Neural cell (in vitro differentiated cells): Measurements from ENCODE around the gene LIF. TPM values are rescaled to one million over a fixed set of nuclear protein-coding genes. Genes with fewer than 3 reads are reported as not detected.

Experiments
- H2AFZ ChIP-seq: fragments of 200-600, 300-800 bp; sonication (generic), shearing (Covaris generic); 2 replicates; pipeline ENCODE4 v1.6.0; 2014; ENCODE audit warnings: low read depth, mild to moderate bottlenecking, antibody characterized with exemption, low read length, moderate library complexity
- H3F3A ChIP-seq: fragments of 200-600 bp; shearing (Covaris generic); 2 replicates; pipeline ENCODE4 v1.6.1; 2016; ENCODE audit warnings: mild to moderate bottlenecking, moderate library complexity, mixed read lengths, antibody characterized with exemption, low read length; ENCODE audit not compliant: insufficient read depth, poor library complexity, severe bottlenecking
- H3K27ac ChIP-seq: fragments of 200-600, 300-800 bp; sonication (generic), shearing (Covaris generic); 2 replicates; pipeline ENCODE4 v1.5.1; 2014; ENCODE audit warnings: mild to moderate bottlenecking, low read length, moderate library complexity
- H3K27me3 ChIP-seq: fragments of 300-800, 200-600 bp; sonication (generic), shearing (Covaris generic); 2 replicates; pipeline ENCODE4 v1.6.0; 2014; ENCODE audit warnings: mild to moderate bottlenecking, low read depth, low read length, moderate library complexity; ENCODE audit not compliant: insufficient read depth
- H3K36me3 ChIP-seq: fragments of 300-800, 200-600 bp; sonication (generic), shearing (Covaris generic); 2 replicates; pipeline ENCODE4 v1.5.1; 2014; ENCODE audit warnings: mild to moderate bottlenecking, antibody characterized with exemption, low read length, moderate library complexity; ENCODE audit not compliant: insufficient read depth
- H3K4me2 ChIP-seq: fragments of 300-800, 200-600 bp; sonication (generic), shearing (Covaris generic); 2 replicates; pipeline ENCODE4 v1.6.0; 2014; ENCODE audit warnings: mild to moderate bottlenecking, low read length
- H3K4me3 ChIP-seq: fragments of 300-800, 200-600 bp; sonication (generic), shearing (Covaris generic); 2 replicates; pipeline ENCODE4 v1.5.1; 2014; ENCODE audit warnings: mild to moderate bottlenecking, low read length, moderate library complexity
- H3K79me2 ChIP-seq: fragments of 200-600 bp; shearing (Covaris generic); replicated peaks from 2 replicates; pipeline ENCODE4 v1.6.0; 2014; ENCODE audit warnings: mild to moderate bottlenecking, low read length, moderate library complexity; ENCODE audit not compliant: insufficient read depth
- H3K9ac ChIP-seq: fragments of 300-800, 200-600 bp; sonication (generic), shearing (Covaris generic); 2 replicates; pipeline ENCODE4 v1.6.1; 2016; ENCODE audit warnings: mild to moderate bottlenecking, low read length, mixed read lengths
- H3K9me2 ChIP-seq: fragments of 200-600 bp; shearing (Covaris generic); 2 replicates; pipeline ENCODE4 v1.6.1; 2016; ENCODE audit warnings: mild to moderate bottlenecking, low read length, mixed read lengths; ENCODE audit not compliant: insufficient read depth
- H3K9me3 ChIP-seq: fragments of 200-600, 300-800 bp; sonication (generic), shearing (Covaris generic); 2 replicates; pipeline ENCODE4 v1.6.1; 2016; ENCODE audit warnings: mild to moderate bottlenecking, mixed run types, low read length, moderate library complexity, mixed read lengths
- H4K20me1 ChIP-seq: fragments of 200-600 bp; shearing (Covaris generic); 2 replicates; pipeline ENCODE4 v1.6.1; 2016; ENCODE audit warnings: mild to moderate bottlenecking, mixed run types; ENCODE audit not compliant: insufficient read depth
- CTCF ChIP-seq: fragments of 450-650 bp; IDR thresholded peaks from 2 replicates; pipeline ENCODE4 v1.5.1; 2014; ENCODE audit warnings: antibody characterized with exemption, mild to moderate bottlenecking, moderate library complexity; ENCODE audit not compliant: poor library complexity, severe bottlenecking
- EP300 ChIP-seq: fragments of 450-650 bp; conservative IDR thresholded peaks from 2 replicates; pipeline ENCODE4 v1.6.1; 2014; ENCODE audit warnings: antibody characterized with exemption, mild to moderate bottlenecking, moderate library complexity; ENCODE audit not compliant: poor library complexity, severe bottlenecking
- EZH2 ChIP-seq: fragments of 200-600, 300-800 bp; shearing (Covaris generic), sonication (generic); IDR thresholded peaks from 2 replicates; pipeline ENCODE4 v1.6.1; 2014; ENCODE audit warnings: antibody characterized with exemption, low read length, borderline replicate concordance, mild to moderate bottlenecking; ENCODE audit not compliant: insufficient read depth, poor library complexity, severe bottlenecking
- MXI1 ChIP-seq: fragments of 450-650 bp; conservative IDR thresholded peaks from 2 replicates; pipeline ENCODE4 v1.6.1; 2014; ENCODE audit warnings: antibody characterized with exemption, mild to moderate bottlenecking; ENCODE audit not compliant: poor library complexity, severe bottlenecking
- POLR2AphosphoS5 ChIP-seq: IDR thresholded peaks from 2 replicates; pipeline ENCODE4 v1.6.1; 2012
- RAD21 ChIP-seq: fragments of 450-650 bp; conservative IDR thresholded peaks from 2 replicates; pipeline ENCODE4 v1.6.1; 2014; ENCODE audit warnings: antibody characterized with exemption, mild to moderate bottlenecking, moderate library complexity
- REST ChIP-seq: IDR thresholded peaks from 2 replicates; pipeline ENCODE4 v1.6.1; 2012; ENCODE audit warnings: borderline replicate concordance
- SMC3 ChIP-seq: fragments of 450-650 bp; conservative IDR thresholded peaks from 2 replicates; pipeline ENCODE4 v1.6.1; 2014; ENCODE audit warnings: antibody characterized with exemption, mild to moderate bottlenecking, moderate library complexity; ENCODE audit not compliant: poor library complexity
- TAF1 ChIP-seq: IDR thresholded peaks from 2 replicates; pipeline ENCODE4 v1.6.1; 2012; ENCODE audit warnings: low read depth
- polyA plus RNA-seq: library from polyadenylated mRNA; depleted of rRNA; stranded (reverse); fragments of >200 nt; gene quantifications from 2 replicates; pipeline ENCODE4 v1.2.3, GENCODE V29; 2014

Gene LIF
- polyA plus RNA-seq, 1 donor from 2014 or later, result 0.05 TPM

DNA sequence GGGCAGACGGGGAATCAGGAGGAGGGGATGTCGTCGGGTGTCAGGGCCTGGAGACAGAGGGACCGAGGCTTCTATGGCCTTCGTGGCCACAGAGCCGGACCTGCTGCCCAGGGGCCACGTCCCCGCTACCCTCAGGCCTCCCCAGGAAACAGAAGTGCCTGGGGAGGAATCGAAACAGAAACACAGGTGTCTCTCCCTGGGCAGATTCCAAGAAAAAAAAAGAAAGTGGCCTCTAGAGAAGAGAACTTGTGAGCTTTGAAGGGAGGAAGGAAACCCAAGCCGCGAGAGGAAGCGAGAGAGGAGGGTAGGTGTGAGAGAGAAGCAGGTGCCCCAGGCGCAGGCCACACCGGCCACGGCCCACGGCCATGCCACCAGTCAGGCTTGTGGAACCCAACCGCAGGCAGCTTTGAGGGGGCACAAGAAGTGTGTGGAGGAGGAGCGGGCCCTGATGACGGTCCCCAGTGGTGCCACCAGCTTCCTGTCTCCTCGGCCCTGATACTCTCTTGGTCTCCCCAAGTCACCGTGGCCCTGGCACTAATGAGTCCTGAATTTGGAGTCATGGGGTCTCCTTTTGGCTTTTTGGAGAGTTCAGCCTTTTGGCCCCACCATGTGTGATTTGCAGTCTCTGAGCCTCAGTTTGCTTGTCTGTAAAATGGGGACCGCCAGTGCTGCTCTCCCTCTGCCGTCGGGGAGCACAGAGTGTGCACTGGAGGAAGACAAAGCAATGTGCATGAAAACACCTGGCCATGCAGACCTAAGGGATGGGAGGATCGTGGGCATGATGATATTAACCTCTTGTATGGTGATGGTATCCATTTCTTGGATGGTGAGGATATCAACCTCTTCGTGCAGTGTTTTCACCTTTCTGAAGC lies 25.2 kb downstream of the LIF start:
- no peak overlapping the region for H3K4me3 ChIP-seq
- no peak for TF ChIP-seq CTCF
- no peak for TF ChIP-seq MXI1
- no peak for TF ChIP-seq RAD21
- no peak for TF ChIP-seq REST
- no peak for TF ChIP-seq EZH2
- no peak for TF ChIP-seq POLR2AphosphoS5
- no peak for TF ChIP-seq SMC3
- no peak for TF ChIP-seq EP300
- TF ChIP-seq TAF1, result no peak
- no peaks in the 10 kb centered on the region for H4K20me1 ChIP-seq
- no peaks in the 10 kb centered on the region for H3K79me2 ChIP-seq
- no peaks in the 10 kb centered on the region for H3K9me3 ChIP-seq
- H3K36me3 ChIP-seq, result no peaks in the 10 kb centered on the region
- no peak overlapping the region for H3K4me2 ChIP-seq
- no peak overlapping the region for H3K9ac ChIP-seq
- no peaks in the 10 kb centered on the region for H3K9me2 ChIP-seq
- no peaks in the 10 kb centered on the region for H3K27me3 ChIP-seq
- H2AFZ ChIP-seq, result no peak overlapping the region
- H3K27ac ChIP-seq, result no peak overlapping the region
- H3F3A ChIP-seq, result no peaks in the 10 kb centered on the region

- Histone ChIP-seq H2AFZ (no peak overlapping the region), H4K20me1 (no peaks in the 10 kb centered on the region), H3K79me2 (no peaks in the 10 kb centered on the region), H3K9me2 (no peaks in the 10 kb centered on the region), H3K9ac (no peak overlapping the region), H3K27me3 (no peaks in the 10 kb centered on the region), H3K36me3 (no peaks in the 10 kb centered on the region), H3K4me3 (no peak overlapping the region), H3K4me2 (no peak overlapping the region), H3F3A (no peaks in the 10 kb centered on the region), H3K27ac (no peak overlapping the region), H3K9me3 (no peaks in the 10 kb centered on the region)
- TF ChIP-seq TAF1 (no peak), MXI1 (no peak), SMC3 (no peak), EP300 (no peak), POLR2AphosphoS5 (no peak)
These were observed 26.1 kb downstream of the LIF start for GRCh38 chr22:30220338-30221012.
